GM19240 (cell line): ENCODE results near the gene TCAIM.

Experiments
- DNase-seq: peaks from one replicate; pipeline ENCODE4 v3.0.0; 2011; ENCODE audit warnings: low spot score; ENCODE audit not compliant: insufficient read length

The TCAIM gene, protein sequence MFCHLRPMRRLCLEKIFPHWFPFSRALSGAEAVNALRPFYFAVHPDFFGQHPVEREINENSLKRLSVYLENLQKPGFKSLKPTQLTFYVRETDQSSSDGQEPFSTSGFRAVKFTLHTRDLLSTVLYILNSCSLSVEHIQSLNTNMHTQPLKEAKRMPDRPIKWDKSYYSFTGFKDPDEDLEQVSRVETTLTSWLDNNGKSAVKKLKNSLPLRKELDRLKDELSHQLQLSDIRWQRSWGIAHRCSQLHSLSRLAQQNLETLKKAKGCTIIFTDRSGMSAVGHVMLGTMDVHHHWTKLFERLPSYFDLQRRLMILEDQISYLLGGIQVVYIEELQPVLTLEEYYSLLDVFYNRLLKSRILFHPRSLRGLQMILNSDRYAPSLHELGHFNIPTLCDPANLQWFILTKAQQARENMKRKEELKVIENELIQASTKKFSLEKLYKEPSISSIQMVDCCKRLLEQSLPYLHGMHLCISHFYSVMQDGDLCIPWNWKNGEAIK

GRCh38 chr3:44338010-44338827 lies at the start of gene TCAIM:
Gene TCAIM, plus strand, starts transcription at chr3:44338766. Its CDS starts 16,017 bp downstream, at chr3:44354783.
- peak; percentile 85 for DNase-seq

- no peak for DNase-seq
Measured at GRCh38 chr3:44289882-44290462, 48.6 kb upstream of the TCAIM start.

DNA sequence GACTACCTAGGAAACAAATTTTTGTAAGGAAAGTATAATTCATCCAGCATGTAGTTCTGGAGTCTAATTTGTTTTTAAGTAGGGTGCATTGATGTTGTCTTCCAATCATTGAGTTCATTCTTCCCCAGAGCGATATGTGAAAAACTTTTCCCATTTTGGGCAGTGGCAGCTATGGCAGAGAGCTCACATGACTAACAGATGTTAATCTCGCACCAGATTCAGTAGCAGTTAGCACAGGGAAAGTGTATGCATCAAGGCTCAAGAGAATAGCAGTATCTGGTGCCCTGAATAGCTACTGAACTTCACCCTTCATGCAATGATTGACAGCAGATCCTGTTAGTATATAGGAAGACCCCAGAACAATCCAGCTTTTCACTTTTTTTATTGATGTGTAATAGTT lies 46.3 kb upstream of the TCAIM start:
- DNase-seq: no peak

DNA sequence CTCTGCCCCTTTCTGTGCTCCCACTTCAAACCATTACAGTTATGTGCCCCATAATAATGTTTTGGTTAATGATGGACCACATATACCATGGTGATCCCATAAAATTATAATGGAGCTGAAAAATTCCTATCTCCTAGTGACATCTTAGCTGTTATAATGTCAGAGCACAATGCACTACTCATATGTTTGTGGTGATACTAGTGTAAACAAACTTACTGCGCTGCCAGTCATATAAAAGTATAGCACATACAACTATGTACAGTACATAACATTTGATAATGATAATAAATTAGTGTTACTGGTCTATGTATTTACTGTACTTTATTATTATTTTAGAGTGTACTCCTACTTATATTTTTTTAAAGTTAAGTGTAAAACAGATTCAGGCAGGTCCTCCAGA lies 45.6 kb upstream of the TCAIM start:
- DNase-seq: no peak

DNA sequence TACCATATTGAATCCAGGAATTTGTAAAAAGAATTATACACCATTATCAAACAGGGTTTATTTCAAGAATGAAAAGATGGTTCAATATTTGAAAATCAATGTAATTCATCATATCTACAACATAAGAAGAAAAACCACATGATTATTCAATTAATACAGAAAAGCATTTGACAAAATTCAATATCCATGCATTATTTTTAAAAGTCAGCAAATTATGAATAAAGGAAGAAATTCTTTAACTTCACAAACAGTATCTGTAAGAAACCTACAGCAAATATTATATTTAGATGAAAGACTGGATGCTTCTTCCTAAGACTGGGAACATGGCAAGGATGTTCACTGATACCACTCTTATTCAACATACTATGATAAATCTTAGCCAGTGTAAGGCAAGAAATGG lies 41.3 kb upstream of the TCAIM start:
- no peak for DNase-seq

DNA sequence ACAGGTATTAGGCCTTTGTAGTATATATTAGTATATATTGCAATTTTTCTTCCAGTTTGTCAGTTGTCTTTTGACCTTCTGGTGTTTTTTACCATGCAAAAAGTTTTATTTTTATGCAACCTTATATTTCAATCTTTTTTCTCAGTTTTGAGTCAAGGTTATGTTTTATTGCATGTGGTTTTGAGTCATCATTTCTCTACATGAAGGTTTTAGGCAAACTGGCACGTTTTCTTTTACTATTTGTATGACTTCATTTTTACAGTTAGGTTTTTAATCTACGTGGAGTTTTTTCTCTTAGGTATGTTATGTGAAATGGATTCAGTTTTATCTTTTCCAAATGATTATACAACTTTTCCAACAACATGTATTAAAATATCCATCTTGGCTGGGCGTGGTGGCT lies 36.8 kb upstream of the TCAIM start:
- no peak for DNase-seq

GRCh38 chr3:44309500-44309899 lies 29.1 kb upstream of the TCAIM start:
- no peak for DNase-seq

DNA sequence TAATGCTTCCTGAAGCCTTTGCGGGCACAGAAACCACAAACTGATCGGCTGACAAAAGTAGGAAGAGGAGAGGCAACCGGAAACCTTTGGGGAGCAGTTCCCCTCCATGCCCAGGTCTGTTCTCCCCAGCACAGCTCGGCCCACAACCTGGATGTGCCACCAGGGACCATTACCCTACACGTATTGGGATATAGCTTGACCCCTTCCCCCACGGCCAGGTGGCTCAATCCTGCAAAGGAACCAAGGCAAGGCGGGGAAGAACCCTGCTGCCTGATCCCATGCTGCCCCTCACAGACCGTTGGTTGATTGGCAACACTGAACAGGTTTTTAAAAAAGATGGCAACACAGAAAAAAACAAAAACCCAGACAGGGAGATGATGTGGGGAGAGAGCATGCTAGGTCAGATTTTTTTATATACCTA lies 19.7 kb upstream of the TCAIM start:
- DNase-seq: no peak

DNA sequence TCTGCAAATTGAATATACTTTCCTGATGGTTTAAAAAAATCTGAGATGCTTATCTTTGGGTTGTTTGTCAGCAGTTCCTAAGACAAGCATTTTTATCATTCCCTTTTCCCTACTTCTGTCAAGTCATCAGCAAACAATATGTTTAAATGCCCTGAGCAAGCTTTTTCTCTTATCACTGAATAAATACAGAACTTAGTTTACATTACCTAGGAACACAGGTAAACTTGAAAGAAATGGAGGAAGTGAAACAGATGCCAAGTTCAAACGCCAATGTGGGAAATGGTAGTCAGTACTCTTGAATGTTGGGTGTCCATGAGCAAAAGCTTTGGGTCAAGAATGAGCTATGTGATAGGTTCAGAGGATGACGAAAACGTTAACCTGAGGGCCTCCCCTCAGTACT lies 17.2 kb upstream of the TCAIM start:
- no peak for DNase-seq

- DNase-seq: no peak
Measured at GRCh38 chr3:44323341-44323955, 15.1 kb upstream of the TCAIM start.

DNA sequence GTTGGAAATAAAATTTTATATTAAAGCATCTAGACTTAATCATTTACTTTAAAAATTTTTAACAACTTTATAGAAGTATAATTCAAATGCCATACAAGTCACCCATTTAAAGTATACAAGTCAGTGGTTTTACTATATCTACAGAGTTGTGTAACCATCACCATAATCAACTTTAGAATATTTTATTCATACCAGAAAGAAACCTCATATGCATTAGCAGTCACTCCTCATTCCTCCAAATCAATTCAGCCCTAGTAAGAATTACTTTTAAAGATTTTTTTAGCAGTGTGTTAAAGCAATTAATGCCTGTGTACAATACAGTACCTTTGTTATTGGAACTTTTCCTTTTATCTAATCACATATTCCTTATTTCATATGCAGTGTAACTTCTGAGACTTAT lies 14.0 kb upstream of the TCAIM start:
- no peak for DNase-seq

GRCh38 chr3:44326019-44326418 lies 12.5 kb upstream of the TCAIM start:
- no peak for DNase-seq

GRCh38 chr3:44326515-44326914 lies 12.1 kb upstream of the TCAIM start:
- no peak for DNase-seq

- DNase-seq: no peak
Measured at GRCh38 chr3:44329946-44330345, 8.6 kb upstream of the TCAIM start.

DNA sequence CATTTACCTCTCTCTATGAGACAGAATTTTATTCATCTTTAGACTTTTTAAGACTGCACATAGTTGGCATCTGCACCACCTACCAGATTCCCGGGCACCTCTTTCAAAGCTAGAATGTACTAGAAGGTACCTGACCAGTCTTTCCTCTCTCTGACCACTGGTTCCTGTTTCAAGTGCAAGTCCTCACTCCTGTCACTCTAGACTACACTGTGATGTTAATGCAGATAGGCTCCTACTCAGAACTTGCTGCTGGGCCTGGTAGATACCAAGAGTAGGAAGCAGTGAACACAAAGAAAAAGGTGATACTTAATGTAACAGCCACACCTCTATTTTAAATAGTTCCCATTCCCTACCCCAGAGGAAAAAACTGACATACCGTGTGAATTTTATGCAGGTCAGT lies 8.1 kb upstream of the TCAIM start:
- no peak for DNase-seq

DNA sequence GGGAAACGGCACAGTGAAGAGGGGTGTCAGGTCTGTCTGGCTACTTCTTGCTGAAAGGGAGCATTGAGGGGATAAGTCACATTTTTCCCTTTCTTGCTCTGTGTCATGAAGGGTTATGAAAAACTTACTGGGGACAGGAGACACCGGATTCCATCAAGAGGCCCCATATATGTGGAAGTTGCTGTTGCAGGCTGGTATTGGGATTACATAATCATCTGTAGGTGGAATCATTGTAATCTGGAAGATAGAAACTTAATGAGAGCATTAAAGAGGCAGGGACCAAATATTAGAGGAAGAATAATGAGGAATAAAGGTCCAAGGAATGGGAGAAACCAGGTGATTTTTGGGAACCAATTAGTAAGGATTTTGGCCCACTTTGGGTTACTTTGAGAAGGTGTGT lies 4.2 kb upstream of the TCAIM start:
- DNase-seq: no peak

DNA sequence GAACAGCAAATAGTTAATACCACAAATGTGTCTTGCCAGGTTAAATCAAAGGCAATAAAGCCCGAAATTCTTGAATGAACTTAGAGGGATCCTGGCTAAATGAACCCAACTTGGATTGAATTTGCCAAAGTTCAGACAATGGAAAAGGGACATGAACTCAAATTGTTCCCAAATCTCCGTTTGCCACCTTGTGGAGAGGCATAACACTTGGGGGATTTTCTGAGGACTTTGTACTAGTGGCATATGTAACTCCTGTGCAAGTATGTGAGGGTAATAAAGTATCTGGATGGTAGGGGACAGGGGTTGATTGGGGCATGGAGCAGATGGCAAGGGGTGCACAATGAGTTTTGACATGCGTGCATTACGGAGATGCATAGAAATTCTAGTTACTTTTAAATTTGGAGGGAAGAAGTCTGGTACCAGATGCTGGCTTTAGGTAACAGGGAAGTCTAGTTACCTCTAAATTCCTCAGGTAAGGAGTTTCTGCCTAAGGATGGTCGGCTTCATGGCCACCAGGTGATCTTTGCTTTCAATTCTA lies 1.2 kb upstream of the TCAIM start:
- no peak for DNase-seq

- DNase-seq: no peak
Measured at GRCh38 chr3:44338828-44339127, 212 bp downstream of the TCAIM start.

- no peak for DNase-seq
Measured at GRCh38 chr3:44339181-44340057, 853 bp downstream of the TCAIM start.

DNA sequence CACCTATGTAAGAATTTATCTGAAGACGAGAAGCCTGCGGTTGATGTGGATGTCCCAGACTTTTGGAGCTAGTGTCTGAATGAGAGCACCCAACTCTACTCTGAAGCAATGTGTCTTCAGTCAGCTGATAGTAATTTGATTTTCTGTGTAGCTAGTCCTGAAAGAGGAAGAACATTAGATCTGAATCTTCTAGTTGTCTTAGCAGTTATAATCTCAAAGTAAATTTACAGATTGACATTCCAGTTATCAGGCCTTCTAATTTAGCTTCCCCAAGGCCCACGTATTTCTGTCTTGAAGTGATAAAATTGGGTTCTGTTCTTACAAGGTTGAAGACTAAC lies 1.5 kb downstream of the TCAIM start:
- DNase-seq: no peak
